ENCODE measurements around the gene EPHB1.

DNA sequence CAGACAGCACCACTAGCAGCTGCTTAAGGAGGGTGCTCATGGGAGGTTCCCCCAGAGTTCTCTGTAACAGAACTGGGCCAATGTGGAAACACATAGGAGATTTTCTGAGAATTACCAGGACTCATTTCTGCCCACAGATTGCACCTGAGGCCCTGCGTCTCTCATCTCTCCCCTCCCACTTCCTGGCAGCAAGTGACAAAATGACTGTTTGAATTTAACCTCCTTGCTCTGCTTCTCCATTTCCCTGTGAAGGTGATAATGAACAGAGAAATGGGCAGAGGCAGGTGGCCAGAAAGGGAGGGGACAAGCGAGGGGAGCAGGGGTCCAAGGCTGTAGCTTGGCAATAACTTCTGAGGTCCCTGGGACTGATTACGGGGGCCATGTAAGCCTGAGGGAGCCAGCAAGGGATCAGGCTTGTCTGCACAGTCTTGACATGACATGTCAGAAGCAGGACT, 8.0 kb downstream of the EPHB1 start:
- TF ChIP-seq RAD21 (IDR thresholded peaks at IDR 0.05; ENCODE audit: low read depth) (no peak), EZH2 (IDR thresholded peaks at IDR 0.05) (no peak), JUND (IDR thresholded peaks at IDR 0.05) (no peak), TCF7L2 (IDR thresholded peaks at IDR 0.05; ENCODE audit: borderline replicate concordance, extremely low read depth, insufficient read depth, insufficient read length) (no peak), POLR2AphosphoS5 (IDR thresholded peaks at IDR 0.05; ENCODE audit: low read depth, low read length) (no peak), POLR2A (IDR thresholded peaks at IDR 0.05; ENCODE audit: borderline replicate concordance, extremely low read depth, insufficient read depth, insufficient read length) (no peak), ELF1 (IDR thresholded peaks at IDR 0.05; ENCODE audit: borderline replicate concordance, low read depth) (no peak), ZNF274 (IDR thresholded peaks at IDR 0.05; ENCODE audit: low read depth, low read length) (no peak), SP1 (IDR thresholded peaks at IDR 0.05; ENCODE audit: low read depth) (no peak), EGR1 (IDR thresholded peaks at IDR 0.05; ENCODE audit: low read depth) (no peak), EZH2phosphoT487 (IDR thresholded peaks at IDR 0.05; ENCODE audit: borderline replicate concordance) (no peak)
- TF ChIP-seq, protein P1, sequence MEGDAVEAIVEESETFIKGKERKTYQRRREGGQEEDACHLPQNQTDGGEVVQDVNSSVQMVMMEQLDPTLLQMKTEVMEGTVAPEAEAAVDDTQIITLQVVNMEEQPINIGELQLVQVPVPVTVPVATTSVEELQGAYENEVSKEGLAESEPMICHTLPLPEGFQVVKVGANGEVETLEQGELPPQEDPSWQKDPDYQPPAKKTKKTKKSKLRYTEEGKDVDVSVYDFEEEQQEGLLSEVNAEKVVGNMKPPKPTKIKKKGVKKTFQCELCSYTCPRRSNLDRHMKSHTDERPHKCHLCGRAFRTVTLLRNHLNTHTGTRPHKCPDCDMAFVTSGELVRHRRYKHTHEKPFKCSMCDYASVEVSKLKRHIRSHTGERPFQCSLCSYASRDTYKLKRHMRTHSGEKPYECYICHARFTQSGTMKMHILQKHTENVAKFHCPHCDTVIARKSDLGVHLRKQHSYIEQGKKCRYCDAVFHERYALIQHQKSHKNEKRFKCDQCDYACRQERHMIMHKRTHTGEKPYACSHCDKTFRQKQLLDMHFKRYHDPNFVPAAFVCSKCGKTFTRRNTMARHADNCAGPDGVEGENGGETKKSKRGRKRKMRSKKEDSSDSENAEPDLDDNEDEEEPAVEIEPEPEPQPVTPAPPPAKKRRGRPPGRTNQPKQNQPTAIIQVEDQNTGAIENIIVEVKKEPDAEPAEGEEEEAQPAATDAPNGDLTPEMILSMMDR (IDR thresholded peaks at IDR 0.05 in 2 of 3, conservative IDR thresholded peaks at IDR 0.05 in 1 of 3; ENCODE audit: borderline replicate concordance in 1 of 3, insufficient read depth in 1 of 3, low read depth in 2 of 3, low read length in 2 of 3) = no peak
- TF ChIP-seq, protein P2, sequence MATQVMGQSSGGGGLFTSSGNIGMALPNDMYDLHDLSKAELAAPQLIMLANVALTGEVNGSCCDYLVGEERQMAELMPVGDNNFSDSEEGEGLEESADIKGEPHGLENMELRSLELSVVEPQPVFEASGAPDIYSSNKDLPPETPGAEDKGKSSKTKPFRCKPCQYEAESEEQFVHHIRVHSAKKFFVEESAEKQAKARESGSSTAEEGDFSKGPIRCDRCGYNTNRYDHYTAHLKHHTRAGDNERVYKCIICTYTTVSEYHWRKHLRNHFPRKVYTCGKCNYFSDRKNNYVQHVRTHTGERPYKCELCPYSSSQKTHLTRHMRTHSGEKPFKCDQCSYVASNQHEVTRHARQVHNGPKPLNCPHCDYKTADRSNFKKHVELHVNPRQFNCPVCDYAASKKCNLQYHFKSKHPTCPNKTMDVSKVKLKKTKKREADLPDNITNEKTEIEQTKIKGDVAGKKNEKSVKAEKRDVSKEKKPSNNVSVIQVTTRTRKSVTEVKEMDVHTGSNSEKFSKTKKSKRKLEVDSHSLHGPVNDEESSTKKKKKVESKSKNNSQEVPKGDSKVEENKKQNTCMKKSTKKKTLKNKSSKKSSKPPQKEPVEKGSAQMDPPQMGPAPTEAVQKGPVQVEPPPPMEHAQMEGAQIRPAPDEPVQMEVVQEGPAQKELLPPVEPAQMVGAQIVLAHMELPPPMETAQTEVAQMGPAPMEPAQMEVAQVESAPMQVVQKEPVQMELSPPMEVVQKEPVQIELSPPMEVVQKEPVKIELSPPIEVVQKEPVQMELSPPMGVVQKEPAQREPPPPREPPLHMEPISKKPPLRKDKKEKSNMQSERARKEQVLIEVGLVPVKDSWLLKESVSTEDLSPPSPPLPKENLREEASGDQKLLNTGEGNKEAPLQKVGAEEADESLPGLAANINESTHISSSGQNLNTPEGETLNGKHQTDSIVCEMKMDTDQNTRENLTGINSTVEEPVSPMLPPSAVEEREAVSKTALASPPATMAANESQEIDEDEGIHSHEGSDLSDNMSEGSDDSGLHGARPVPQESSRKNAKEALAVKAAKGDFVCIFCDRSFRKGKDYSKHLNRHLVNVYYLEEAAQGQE (IDR thresholded peaks at IDR 0.05; ENCODE audit: low read depth) = no peak
- TF ChIP-seq, protein P3, sequence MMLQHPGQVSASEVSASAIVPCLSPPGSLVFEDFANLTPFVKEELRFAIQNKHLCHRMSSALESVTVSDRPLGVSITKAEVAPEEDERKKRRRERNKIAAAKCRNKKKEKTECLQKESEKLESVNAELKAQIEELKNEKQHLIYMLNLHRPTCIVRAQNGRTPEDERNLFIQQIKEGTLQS (IDR thresholded peaks at IDR 0.05) = no peak

All from HCT116 (cell line).